Erythroblast (primary cell): Measurements from ENCODE around the gene SERPINA1.
"Not testable (repeated sequence)": the region's sequence is repeated elsewhere in the genome, so short reads cannot be mapped to it uniquely, and the experiment has no call there.

Experiments
- DNase-seq, 2 experiments: peaks; one replicate each; lab custom pipeline; 2025; lab: John Stamatoyannopoulos, UW
- GATA1 ChIP-seq: IDR thresholded peaks from 2 replicates; pipeline ENCODE4 v1.6.1; 2011; ENCODE audit warnings: low read depth, mild to moderate bottlenecking, control low read depth, low read length, moderate library complexity
- POLR2A ChIP-seq: IDR thresholded peaks from 2 replicates; pipeline ENCODE4 v1.6.1; 2011; ENCODE audit warnings: mild to moderate bottlenecking, low read length

Gene SERPINA1

GRCh38 chr14:94364964-94365363 is 23.4 kb downstream of the SERPINA1 start:
- TF ChIP-seq POLR2A, result no peak
- TF ChIP-seq GATA1, result no peak
- no peak for DNase-seq

DNA sequence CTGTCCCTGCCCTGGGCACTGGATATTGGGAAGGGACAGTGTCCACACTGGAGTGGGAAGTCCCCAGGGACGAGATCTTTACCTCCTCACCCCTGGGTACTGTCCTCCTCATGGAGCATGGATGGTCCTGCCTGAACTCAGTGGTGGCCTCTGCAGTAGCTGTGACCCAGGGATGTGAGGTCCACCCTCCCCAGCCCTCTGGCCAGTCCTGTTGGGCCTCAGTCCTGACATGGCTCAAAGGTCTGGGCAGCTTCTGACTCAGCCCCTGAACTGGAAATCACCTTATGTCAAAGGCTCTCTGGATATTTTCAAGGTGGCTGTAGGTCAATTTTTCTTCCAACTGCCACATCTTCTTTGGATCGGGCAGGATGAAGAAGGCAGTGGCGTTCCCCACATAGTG is 24.4 kb downstream of the SERPINA1 start:
- DNase-seq, result no peak
- no peak for TF ChIP-seq POLR2A
- no peak for TF ChIP-seq GATA1

DNA sequence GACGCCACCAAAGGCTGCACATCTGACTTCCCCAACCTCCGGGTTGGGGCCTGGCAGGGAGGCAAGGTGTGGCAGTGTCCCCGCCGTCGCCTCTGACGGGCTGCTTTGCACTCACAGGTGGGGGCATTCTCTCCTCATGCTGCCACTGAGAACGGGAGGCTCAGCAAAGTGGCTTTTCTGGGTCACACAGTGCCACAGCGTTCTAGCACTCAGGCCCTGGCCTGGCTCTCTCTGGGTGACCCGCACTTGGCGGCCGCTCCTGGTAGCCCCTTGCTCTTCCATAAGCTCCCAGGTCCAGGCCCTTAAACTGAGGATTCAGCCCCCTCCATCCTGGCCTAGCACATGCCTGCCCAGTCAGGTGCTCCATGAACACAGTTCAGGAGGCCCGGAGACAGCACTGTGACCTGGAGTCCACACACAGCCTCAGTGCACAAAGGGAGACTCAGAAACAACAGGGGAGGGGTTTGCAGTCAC is 25.2 kb downstream of the SERPINA1 start:
- TF ChIP-seq POLR2A, result no peak
- no peak for TF ChIP-seq GATA1
- DNase-seq, result no peak

DNA sequence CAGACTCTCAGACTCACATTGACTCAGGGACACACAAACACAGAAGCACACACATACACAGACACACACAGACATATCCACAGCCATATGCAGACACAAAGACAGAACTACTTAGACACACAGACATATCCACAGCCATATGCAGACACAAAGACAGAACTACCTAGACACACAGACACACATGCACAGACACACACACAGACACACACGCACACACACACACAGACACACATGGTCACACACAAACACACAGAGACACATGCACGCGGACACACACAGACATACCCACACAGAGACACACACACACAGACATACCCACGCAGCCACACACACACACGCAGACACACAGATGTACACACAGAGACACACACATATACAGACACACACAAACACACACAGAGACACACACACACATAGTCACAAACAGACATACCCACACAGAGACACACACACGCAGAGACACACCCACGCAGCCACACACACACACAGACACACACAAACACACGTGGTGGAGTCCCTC is 25.7 kb downstream of the SERPINA1 start:
- no peak for TF ChIP-seq POLR2A
- no peak for TF ChIP-seq GATA1
- no peak for DNase-seq

GRCh38 chr14:94361682-94362081 is 26.7 kb downstream of the SERPINA1 start:
- TF ChIP-seq POLR2A (no peak), GATA1 (no peak)
- no peak for DNase-seq

DNA sequence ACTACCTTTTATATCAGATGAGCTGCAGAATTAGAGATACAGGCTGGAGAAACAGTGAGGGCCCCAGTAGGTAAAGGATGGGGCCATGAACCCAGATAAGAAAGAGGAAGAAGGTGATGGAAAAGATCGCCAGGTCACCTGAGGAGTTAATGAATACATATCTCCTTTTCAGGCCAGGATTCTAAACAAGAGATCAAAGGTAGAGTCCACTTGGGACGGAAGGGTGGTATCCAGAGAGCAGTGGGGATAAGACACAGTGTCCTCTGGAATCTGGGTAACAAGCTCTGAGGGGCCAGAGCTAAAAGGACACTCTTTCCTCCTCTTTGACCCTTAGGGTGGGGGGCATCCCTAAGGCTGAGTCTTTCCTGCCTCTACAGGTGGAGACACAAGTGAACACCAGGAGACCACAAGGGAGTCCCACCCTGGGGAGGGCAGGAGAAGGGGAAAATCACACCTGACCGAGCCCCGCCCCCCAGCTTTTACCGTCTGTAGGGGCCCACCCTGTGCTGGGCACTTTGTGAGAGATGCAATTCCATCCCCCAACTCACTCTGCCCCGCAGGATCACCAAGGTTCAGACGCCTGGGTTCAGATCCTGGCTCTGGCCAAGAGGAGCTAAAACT is 27.3 kb downstream of the SERPINA1 start:
- TF ChIP-seq GATA1 (no peak), POLR2A (no peak)
- no peak for DNase-seq

DNA sequence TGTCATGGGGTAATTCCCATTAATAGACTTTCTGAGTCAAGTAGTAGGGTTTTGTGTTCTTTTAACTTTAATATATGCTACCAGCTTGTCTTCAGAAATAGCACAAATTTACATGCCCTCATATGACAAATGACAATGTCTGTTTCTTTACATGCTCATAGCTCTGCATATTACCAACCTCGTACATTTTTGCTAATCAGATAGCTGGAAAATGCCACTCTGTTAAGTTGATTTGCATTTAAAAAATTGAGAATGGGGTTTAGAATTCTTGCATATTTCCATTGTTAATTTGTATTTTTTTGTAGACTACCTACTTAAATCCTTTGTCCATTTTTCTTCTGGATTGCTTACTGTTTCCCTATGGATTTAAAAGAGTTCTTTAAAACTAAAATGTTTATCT is 31.2 kb downstream of the SERPINA1 start:
- no peak for DNase-seq
- TF ChIP-seq GATA1, result no peak
- no peak for TF ChIP-seq POLR2A

DNA sequence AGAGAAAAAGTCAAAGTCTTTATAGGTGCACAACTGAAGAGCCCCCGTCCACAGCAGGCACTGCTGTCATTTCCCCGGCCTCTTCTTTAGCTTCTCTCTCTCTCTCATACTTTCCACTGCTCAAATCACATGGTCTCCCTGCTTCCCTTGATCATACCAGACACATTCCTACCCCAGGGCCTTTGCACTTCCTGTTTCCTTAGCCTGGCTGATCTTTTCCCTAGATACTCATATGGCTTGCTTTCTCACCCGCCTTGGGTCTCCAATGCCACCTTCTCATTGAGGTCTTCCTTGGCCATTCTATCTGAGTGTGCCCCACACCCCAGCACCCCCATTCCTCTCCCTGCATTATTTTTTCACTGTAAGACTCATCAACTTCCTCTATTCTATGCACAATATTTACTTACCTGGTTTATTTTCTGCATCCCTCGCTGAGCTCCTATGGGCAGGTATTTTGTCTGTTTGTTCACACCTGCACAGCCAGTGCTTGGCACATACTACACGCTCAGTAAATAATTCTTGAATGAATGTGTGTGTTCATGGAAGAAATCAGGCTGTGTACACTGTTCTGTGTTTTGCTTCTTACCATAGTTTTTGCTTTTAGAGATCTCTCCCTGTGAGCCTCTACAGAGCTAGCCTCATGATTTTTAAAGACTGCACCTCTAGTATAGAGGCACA is 31.9 kb downstream of the SERPINA1 start:
- no peak for TF ChIP-seq POLR2A
- no peak for TF ChIP-seq GATA1
- DNase-seq, result no peak

- DNase-seq, result peak in 1 of 2 experiments; percentile 6
- TF ChIP-seq GATA1 (no peak), POLR2A (no peak)
Observed at GRCh38 chr14:94355191-94355794, 33.1 kb downstream of the SERPINA1 start.

DNA sequence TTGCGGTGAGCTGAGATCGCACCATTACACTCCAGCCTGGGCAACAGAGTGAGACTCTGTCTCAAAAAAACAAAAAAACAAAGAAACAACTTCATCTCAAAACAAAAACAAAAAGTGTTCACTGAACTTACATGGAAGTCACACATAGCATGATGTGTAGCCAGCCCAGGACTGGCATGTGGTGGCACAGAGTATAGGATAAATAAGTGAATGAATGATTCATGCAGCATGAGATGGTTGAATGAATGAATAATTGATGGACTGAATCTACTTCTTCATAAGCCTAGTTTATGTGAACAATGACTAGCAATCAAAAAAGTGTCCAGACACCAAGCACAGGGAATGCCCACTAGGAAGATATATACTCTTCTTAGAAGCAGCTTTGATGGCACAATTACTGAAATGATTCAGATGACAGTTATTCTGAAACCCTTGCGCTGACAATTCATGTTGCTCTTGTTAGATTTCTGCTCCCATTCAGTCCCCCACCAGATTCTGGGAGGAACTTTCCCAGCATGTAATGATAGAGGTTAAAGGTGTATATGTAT is 33.7 kb downstream of the SERPINA1 start:
- no peak for TF ChIP-seq POLR2A
- no peak for TF ChIP-seq GATA1
- DNase-seq, result no peak

- DNase-seq, result not testable (repeated sequence)
Observed at GRCh38 chr14:94354190-94354589, 34.2 kb downstream of the SERPINA1 start.

DNA sequence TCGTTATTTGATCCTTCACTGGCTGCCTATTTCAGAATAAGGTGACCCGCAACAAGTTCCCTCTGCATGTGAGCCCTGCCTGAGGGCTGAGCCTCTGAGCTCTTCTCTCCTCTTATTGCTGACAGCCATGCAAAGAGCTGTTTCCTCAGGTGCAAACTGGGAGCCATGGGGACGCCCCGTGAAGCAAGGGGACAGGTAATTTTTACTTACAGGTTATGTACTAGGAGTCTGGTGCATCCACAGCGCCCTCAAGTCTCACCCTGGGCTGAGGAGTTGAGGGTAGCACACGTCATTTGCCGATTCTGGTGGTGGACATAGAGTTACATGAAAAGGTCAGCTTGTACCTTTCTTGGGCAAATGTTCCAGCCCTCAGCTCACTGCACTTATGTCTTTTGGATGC is 39.1 kb downstream of the SERPINA1 start:
- no peak for DNase-seq
- no peak for TF ChIP-seq POLR2A
- no peak for TF ChIP-seq GATA1

- no peak for TF ChIP-seq POLR2A
- DNase-seq, result no peak
Observed at GRCh38 chr14:94348836-94349235, 39.6 kb downstream of the SERPINA1 start.

DNA sequence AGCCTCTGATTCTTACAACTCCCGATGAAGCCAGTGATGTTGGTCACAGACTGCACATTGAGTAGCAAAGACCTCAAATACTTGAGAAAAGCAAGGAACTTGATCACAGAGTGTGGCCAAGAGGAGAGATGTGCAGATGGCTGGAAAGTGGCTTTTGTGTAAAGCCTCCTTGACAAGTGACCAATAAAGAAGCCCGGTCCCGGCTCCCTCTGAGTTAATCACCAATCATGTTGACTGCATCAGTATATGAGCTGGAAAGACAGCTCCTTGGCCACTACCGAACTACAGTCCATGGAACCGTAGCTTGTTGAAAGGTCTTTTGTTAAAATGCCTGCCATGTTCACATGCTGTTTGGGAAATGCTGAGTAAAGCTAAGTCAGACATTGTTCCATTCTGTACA is 41.6 kb downstream of the SERPINA1 start:
- no peak for TF ChIP-seq POLR2A
- no peak for DNase-seq

DNA sequence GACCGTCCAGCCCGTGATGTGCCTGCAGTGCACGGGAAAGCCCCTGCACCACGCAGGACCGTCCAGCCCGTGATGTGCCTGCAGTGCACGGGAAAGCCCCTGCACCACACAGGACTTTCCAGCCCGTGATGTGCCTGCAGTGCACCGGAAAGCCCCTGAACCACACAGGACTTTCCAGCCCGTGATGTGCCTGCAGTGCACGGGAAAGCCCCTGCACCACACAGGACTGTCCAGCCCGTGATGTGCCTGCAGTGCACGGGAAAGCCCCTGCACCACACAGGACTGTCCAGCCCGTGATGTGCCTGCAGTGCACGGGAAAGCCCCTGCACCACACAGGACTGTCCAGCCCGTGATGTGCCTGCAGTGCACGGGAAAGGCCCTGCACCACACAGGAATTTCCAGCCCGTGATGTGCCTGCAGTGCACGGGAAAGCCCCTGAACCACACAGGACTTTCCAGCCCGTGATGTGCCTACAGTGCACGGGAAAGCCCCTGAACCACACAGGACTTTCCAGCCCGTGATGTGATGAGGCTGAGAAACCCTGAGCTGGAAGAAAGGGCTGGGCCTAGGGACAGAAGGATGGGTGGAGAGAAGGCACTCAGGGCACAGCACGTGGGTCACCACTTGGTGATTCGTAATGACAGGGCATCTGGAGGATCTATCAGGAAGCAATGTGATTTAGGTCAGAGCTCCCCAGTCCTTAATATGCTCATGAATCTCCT is 42.2 kb downstream of the SERPINA1 start:
- DNase-seq, result not testable (repeated sequence)
